PFSK-1 (cell line): ENCODE data around the gene DCHS1.

Source experiments
- REST ChIP-seq, 2 experiments: IDR thresholded peaks; 2 replicates each; pipeline versions ENCODE4 v1.6.1 to v1.8.0; 2011 to 2012; ENCODE audit warnings: low read depth in 2 of 2, low read length in 2 of 2, control low read depth in 1 of 2, inconsistent platforms in 1 of 2, mild to moderate bottlenecking in 1 of 2, moderate library complexity in 1 of 2; ENCODE audit not compliant: insufficient read depth in 1 of 2
- SIN3A ChIP-seq: IDR thresholded peaks from 2 replicates; pipeline ENCODE4 v1.6.1; 2012; ENCODE audit warnings: mild to moderate bottlenecking, low read length, moderate library complexity, borderline replicate concordance; ENCODE audit not compliant: insufficient read depth
- TAF1 ChIP-seq: IDR thresholded peaks from 2 replicates; pipeline ENCODE4 v1.6.1; 2012; ENCODE audit warnings: low read length, control low read depth, borderline replicate concordance; ENCODE audit not compliant: insufficient read depth

GRCh38 chr11:6625156-6625831 lies 30.3 kb downstream of the DCHS1 start:
- TF ChIP-seq REST (IDR thresholded peaks at IDR 0.05; ENCODE audit: insufficient read depth in 1 of 2, low read depth in 2 of 2, low read length in 2 of 2), result no peak
- TF ChIP-seq TAF1, result no peak
- no peak for TF ChIP-seq SIN3A
